ENCODE results near the gene DLEC1. TPM values are rescaled to one million over a fixed set of nuclear protein-coding genes. Genes with fewer than 3 reads are reported as not detected.
"Not testable (repeated sequence)": the region's sequence is repeated elsewhere in the genome, so short reads cannot be mapped to it uniquely, and the experiment has no call there.

DLEC1 gene
- total RNA-seq, 1 experiment from 2014 or later: 0.81 TPM

- Mint-ChIP-seq H3K36me3 (peaks cover 18% of the 10 kb centered on the region), H3K4me3 (no peak overlapping the region)
- TF ChIP-seq ATF6 (CRISPR knock-in tag; IDR thresholded peaks at IDR 0.05): no peak
- TF ChIP-seq ZNF532 (CRISPR knock-in tag; IDR thresholded peaks at IDR 0.05; ENCODE audit: borderline replicate concordance): no peak
- TF ChIP-seq FOXK1 (CRISPR knock-in tag; IDR thresholded peaks at IDR 0.05): no peak
- TF ChIP-seq, protein P1, sequence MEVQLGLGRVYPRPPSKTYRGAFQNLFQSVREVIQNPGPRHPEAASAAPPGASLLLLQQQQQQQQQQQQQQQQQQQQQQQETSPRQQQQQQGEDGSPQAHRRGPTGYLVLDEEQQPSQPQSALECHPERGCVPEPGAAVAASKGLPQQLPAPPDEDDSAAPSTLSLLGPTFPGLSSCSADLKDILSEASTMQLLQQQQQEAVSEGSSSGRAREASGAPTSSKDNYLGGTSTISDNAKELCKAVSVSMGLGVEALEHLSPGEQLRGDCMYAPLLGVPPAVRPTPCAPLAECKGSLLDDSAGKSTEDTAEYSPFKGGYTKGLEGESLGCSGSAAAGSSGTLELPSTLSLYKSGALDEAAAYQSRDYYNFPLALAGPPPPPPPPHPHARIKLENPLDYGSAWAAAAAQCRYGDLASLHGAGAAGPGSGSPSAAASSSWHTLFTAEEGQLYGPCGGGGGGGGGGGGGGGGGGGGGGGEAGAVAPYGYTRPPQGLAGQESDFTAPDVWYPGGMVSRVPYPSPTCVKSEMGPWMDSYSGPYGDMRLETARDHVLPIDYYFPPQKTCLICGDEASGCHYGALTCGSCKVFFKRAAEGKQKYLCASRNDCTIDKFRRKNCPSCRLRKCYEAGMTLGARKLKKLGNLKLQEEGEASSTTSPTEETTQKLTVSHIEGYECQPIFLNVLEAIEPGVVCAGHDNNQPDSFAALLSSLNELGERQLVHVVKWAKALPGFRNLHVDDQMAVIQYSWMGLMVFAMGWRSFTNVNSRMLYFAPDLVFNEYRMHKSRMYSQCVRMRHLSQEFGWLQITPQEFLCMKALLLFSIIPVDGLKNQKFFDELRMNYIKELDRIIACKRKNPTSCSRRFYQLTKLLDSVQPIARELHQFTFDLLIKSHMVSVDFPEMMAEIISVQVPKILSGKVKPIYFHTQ (CRISPR knock-in tag; IDR thresholded peaks at IDR 0.05): no peak
- TF ChIP-seq ZNF671 (CRISPR knock-in tag; IDR thresholded peaks at IDR 0.05): no peak
- TF ChIP-seq E2F1 (CRISPR knock-in tag; IDR thresholded peaks at IDR 0.05): no peak
- TF ChIP-seq USF1 (CRISPR knock-in tag; IDR thresholded peaks at IDR 0.05): no peak
- TF ChIP-seq, protein P2, sequence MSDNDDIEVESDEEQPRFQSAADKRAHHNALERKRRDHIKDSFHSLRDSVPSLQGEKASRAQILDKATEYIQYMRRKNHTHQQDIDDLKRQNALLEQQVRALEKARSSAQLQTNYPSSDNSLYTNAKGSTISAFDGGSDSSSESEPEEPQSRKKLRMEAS (CRISPR knock-in tag; IDR thresholded peaks at IDR 0.05): no peak
Measured at GRCh38 chr3:38051131-38051530, 12.1 kb downstream of the DLEC1 start.

DNA sequence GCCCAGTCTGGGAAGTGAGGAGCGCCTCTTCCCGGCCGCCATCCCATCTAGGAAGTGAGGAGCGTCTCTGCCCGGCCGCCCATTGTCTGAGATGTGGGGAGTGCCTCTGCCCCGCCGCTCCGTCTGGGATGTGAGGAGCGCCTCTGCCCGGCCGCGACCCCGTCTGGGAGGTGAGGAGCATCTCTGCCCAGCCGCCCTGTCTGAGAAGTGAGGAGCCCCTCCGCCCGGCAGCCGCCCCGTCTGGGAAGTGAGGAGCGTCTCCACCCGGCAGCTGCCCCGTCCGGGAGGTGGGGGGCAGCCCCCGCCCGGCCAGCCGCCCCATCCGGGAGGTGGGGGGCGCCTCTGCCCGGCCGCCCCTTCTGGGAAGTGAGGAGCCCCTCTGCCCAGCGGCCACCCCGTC, 14.3 kb downstream of the DLEC1 start:
- H3K36me3 Mint-ChIP-seq: peaks cover 18% of the 10 kb centered on the region
- H3K27ac Mint-ChIP-seq; DNase-seq (ENCODE audit: low spot score); POLR2A ChIA-PET; CTCF ChIA-PET; ATAC-seq; H3K4me3 Mint-ChIP-seq; H3K4me1 Mint-ChIP-seq: not testable (repeated sequence)
- peaks cover 24% of the 10 kb centered on the region for H3K9me3 Mint-ChIP-seq
- peaks cover 24% of the 10 kb centered on the region for H3K27me3 Mint-ChIP-seq (ENCODE audit: low read depth)

More at GRCh38 chr3:38051131-38051530, 12.1 kb downstream of the DLEC1 start:
- ChIA-PET POLR2A (no interaction called here), CTCF (no interaction called here)
- peaks cover 30% of the 10 kb centered on the region for H3K27me3 Mint-ChIP-seq (ENCODE audit: low read depth)
- no peaks in the 10 kb centered on the region for H3K4me1 Mint-ChIP-seq
- H3K27ac Mint-ChIP-seq: no peak overlapping the region
- peaks cover 24% of the 10 kb centered on the region for H3K9me3 Mint-ChIP-seq
- no peak for ATAC-seq
- no peak for DNase-seq (ENCODE audit: low spot score)

- POLR2A ChIA-PET; H3K4me3 Mint-ChIP-seq; H3K27ac Mint-ChIP-seq; DNase-seq (ENCODE audit: low spot score); CTCF ChIA-PET; ATAC-seq; H3K4me1 Mint-ChIP-seq: not testable (repeated sequence)
- H3K36me3 Mint-ChIP-seq: peaks cover 18% of the 10 kb centered on the region
- H3K27me3 Mint-ChIP-seq (ENCODE audit: low read depth): peaks cover 24% of the 10 kb centered on the region
- peaks cover 24% of the 10 kb centered on the region for H3K9me3 Mint-ChIP-seq
Measured at GRCh38 chr3:38053813-38054498, 14.9 kb downstream of the DLEC1 start.

Data from WTC11 (cell line).